Karpas-422 (cell line): Measurements from ENCODE around the gene CSTF1. TPM values are rescaled to one million over a fixed set of nuclear protein-coding genes. Genes with fewer than 3 reads are reported as not detected.
A peak's percentile ranks its signal among the peaks of the same experiment; 100 is the strongest.

Experiments
- DNase-seq: peaks from one replicate; pipeline ENCODE4 v3.0.0-alpha.2; 2015
- H2AFZ ChIP-seq: fragments of 200-600 bp; sonication (generic); 2 replicates; pipeline ENCODE4 v1.6.1; 2014; ENCODE audit warnings: antibody characterized with exemption, low read length, mixed read lengths
- H3K27ac ChIP-seq: fragments of 200-600 bp; sonication (generic); 2 replicates; pipeline ENCODE4 v1.5.1; 2014; ENCODE audit warnings: mild to moderate bottlenecking, low read length, moderate library complexity
- H3K27me3 ChIP-seq: fragments of 200-600 bp; sonication (generic); 2 replicates; pipeline ENCODE4 v1.6.1; 2014; ENCODE audit warnings: low read length, mixed read lengths
- H3K36me3 ChIP-seq: fragments of 200-600 bp; sonication (generic); 2 replicates; pipeline ENCODE4 v1.6.1; 2014; ENCODE audit warnings: low read length, mixed read lengths; ENCODE audit not compliant: insufficient read depth
- H3K4me1 ChIP-seq: fragments of 200-600 bp; sonication (generic); 2 replicates; pipeline ENCODE4 v1.6.1; 2014; ENCODE audit warnings: mild to moderate bottlenecking, low read length, mixed read lengths
- H3K4me2 ChIP-seq: fragments of 200-600 bp; sonication (generic); 2 replicates; pipeline ENCODE4 v1.6.1; 2014; ENCODE audit warnings: low read length, low read depth, mild to moderate bottlenecking; ENCODE audit not compliant: poor library complexity, severe bottlenecking
- H3K4me3 ChIP-seq: fragments of 200-600 bp; sonication (generic); 2 replicates; pipeline ENCODE4 v1.5.1; 2014; ENCODE audit warnings: mild to moderate bottlenecking, antibody characterized with exemption, low read length, mixed read lengths
- H3K79me2 ChIP-seq: fragments of 200-600 bp; sonication (generic); 2 replicates; pipeline ENCODE4 v1.6.1; 2014; ENCODE audit warnings: mild to moderate bottlenecking, low read length, mixed read lengths
- H3K9ac ChIP-seq: fragments of 200-600 bp; sonication (generic); 2 replicates; pipeline ENCODE4 v1.6.0; 2014; ENCODE audit warnings: low read length
- H3K9me2 ChIP-seq: fragments of 200-600 bp; sonication (generic), shearing (Covaris generic); replicated peaks from 2 replicates; pipeline ENCODE4 v1.6.0; 2014; ENCODE audit warnings: mild to moderate bottlenecking, low read length, moderate library complexity; ENCODE audit not compliant: insufficient read depth
- H3K9me3 ChIP-seq: fragments of 300-700, 200-600 bp; sonication (generic); 2 replicates; pipeline ENCODE4 v1.6.1; 2014; ENCODE audit warnings: low read length, mixed read lengths
- H4K20me1 ChIP-seq: fragments of 200-600 bp; sonication (generic); 2 replicates; pipeline ENCODE4 v1.6.1; 2014; ENCODE audit warnings: mild to moderate bottlenecking, antibody characterized with exemption, low read length, low read depth; ENCODE audit not compliant: insufficient read depth
- total RNA-seq: library from RNA; depleted of rRNA; stranded (reverse); fragments of >200 nt; shearing (Covaris generic); gene quantifications from 2 replicates; pipeline ENCODE4 v1.2.3, GENCODE V29; 2014; ENCODE audit warnings: low replicate concordance

CSTF1 gene
- total RNA-seq, 1 experiment from 2014 or later: 75.2 TPM

- H3K9ac ChIP-seq: no peak overlapping the region
- no peaks in the 10 kb centered on the region for H3K9me3 ChIP-seq
- no peaks in the 10 kb centered on the region for H3K79me2 ChIP-seq
- DNase-seq: no peak
- H3K9me2 ChIP-seq: no peaks in the 10 kb centered on the region
- no peak overlapping the region for H3K4me2 ChIP-seq
- no peaks in the 10 kb centered on the region for H4K20me1 ChIP-seq
- H3K4me1 ChIP-seq: peaks cover 4% of the 10 kb centered on the region
- no peak overlapping the region for H3K4me3 ChIP-seq
- no peaks in the 10 kb centered on the region for H3K36me3 ChIP-seq
- H3K27me3 ChIP-seq: no peaks in the 10 kb centered on the region
- no peak overlapping the region for H3K27ac ChIP-seq
- no peak overlapping the region for H2AFZ ChIP-seq
These were observed 39.9 kb upstream of the CSTF1 start for GRCh38 chr20:56352345-56353055.

GRCh38 chr20:56353356-56353755, 39.1 kb upstream of the CSTF1 start:
- H2AFZ ChIP-seq: no peak overlapping the region
- no peak for DNase-seq
- no peak overlapping the region for H3K9ac ChIP-seq
- H3K36me3 ChIP-seq: no peaks in the 10 kb centered on the region
- H3K79me2 ChIP-seq: no peaks in the 10 kb centered on the region
- no peak overlapping the region for H3K27ac ChIP-seq
- no peaks in the 10 kb centered on the region for H3K9me2 ChIP-seq
- no peaks in the 10 kb centered on the region for H4K20me1 ChIP-seq
- no peaks in the 10 kb centered on the region for H3K27me3 ChIP-seq
- H3K9me3 ChIP-seq: no peaks in the 10 kb centered on the region
- no peak overlapping the region for H3K4me2 ChIP-seq
- H3K4me3 ChIP-seq: no peak overlapping the region
- H3K4me1 ChIP-seq: peaks cover 4% of the 10 kb centered on the region

- no peaks in the 10 kb centered on the region for H3K9me2 ChIP-seq
- H3K9ac ChIP-seq: no peak overlapping the region
- H4K20me1 ChIP-seq: 0 out of 2 replicates have a peak, but pooled peaks cover 3% of the 10 kb centered on the region
- H3K27me3 ChIP-seq: no peaks in the 10 kb centered on the region
- H3K36me3 ChIP-seq: no peaks in the 10 kb centered on the region
- no peak overlapping the region for H2AFZ ChIP-seq
- H3K79me2 ChIP-seq: no peaks in the 10 kb centered on the region
- H3K4me1 ChIP-seq: peaks cover 4% of the 10 kb centered on the region
- H3K27ac ChIP-seq: no peak overlapping the region
- no peak overlapping the region for H3K4me2 ChIP-seq
- H3K4me3 ChIP-seq: no peak overlapping the region
- no peak for DNase-seq
- no peaks in the 10 kb centered on the region for H3K9me3 ChIP-seq
These were observed 34.4 kb upstream of the CSTF1 start for GRCh38 chr20:56358070-56358469.

GRCh38 chr20:56358600-56359211, 33.7 kb upstream of the CSTF1 start, which contains the start of gene FAM210B:
Gene FAM210B, plus strand, starts transcription at chr20:56358974. Its CDS starts 32 bp downstream, at chr20:56359006.
- peak; percentile 79 for DNase-seq

GRCh38 chr20:56359212-56360132, 33.0 kb upstream of the CSTF1 start:
- Histone ChIP-seq H3K27me3 (no peaks in the 10 kb centered on the region), H3K9me3 (no peaks in the 10 kb centered on the region), H3K4me2 (no peak overlapping the region), H2AFZ (no peak overlapping the region), H3K27ac (no peak overlapping the region), H3K9me2 (no peaks in the 10 kb centered on the region), H3K79me2 (no peaks in the 10 kb centered on the region), H4K20me1 (0 out of 2 replicates have a peak, but pooled peaks cover 3% of the 10 kb centered on the region), H3K9ac (no peak overlapping the region), H3K36me3 (no peaks in the 10 kb centered on the region), H3K4me3 (no peak overlapping the region), H3K4me1 (no peaks in the 10 kb centered on the region)
- no peak for DNase-seq

More at GRCh38 chr20:56358600-56359211, 33.7 kb upstream of the CSTF1 start, which contains the start of gene FAM210B:
- no peaks in the 10 kb centered on the region for H3K9me2 ChIP-seq
- 0 out of 2 replicates have a peak, but pooled peaks cover 3% of the 10 kb centered on the region for H4K20me1 ChIP-seq
- no peak within 1 kb of the TSS for H3K27ac ChIP-seq
- H3K36me3 ChIP-seq: no peaks in the 10 kb centered on the region
- H3K4me3 ChIP-seq: no peak within 1 kb of the TSS
- no peaks in the 10 kb centered on the region for H3K9me3 ChIP-seq
- H3K4me1 ChIP-seq: no peaks in the 10 kb centered on the region; the same call in 1 of the 2 replicates
- no peak within 1 kb of the TSS for H3K4me2 ChIP-seq
- H3K79me2 ChIP-seq: no peaks in the 10 kb centered on the region
- no peaks in the 10 kb centered on the region for H3K27me3 ChIP-seq
- H3K9ac ChIP-seq: no peak within 1 kb of the TSS
- no peak within 1 kb of the TSS for H2AFZ ChIP-seq

GRCh38 chr20:56360133-56360907, 32.1 kb upstream of the CSTF1 start:
- H3K27me3 ChIP-seq: no peaks in the 10 kb centered on the region
- H4K20me1 ChIP-seq: 0 out of 2 replicates have a peak, but pooled peaks cover 3% of the 10 kb centered on the region
- DNase-seq: no peak
- H3K4me2 ChIP-seq: no peak overlapping the region
- no peak overlapping the region for H3K9ac ChIP-seq
- no peaks in the 10 kb centered on the region for H3K9me2 ChIP-seq
- no peak overlapping the region for H2AFZ ChIP-seq
- H3K9me3 ChIP-seq: no peaks in the 10 kb centered on the region
- no peak overlapping the region for H3K4me3 ChIP-seq
- no peaks in the 10 kb centered on the region for H3K4me1 ChIP-seq
- no peaks in the 10 kb centered on the region for H3K36me3 ChIP-seq
- no peaks in the 10 kb centered on the region for H3K79me2 ChIP-seq
- no peak overlapping the region for H3K27ac ChIP-seq

- DNase-seq: no peak
These were observed 31.6 kb upstream of the CSTF1 start for GRCh38 chr20:56360908-56361205.

More at GRCh38 chr20:56360908-56361205, 31.6 kb upstream of the CSTF1 start:
- Histone ChIP-seq H3K4me2 (no peak overlapping the region), H3K9me2 (no peaks in the 10 kb centered on the region), H3K36me3 (no peaks in the 10 kb centered on the region), H3K27ac (no peak overlapping the region), H4K20me1 (0 out of 2 replicates have a peak, but pooled peaks cover 3% of the 10 kb centered on the region), H3K4me3 (no peak overlapping the region), H3K27me3 (no peaks in the 10 kb centered on the region), H3K4me1 (no peaks in the 10 kb centered on the region), H2AFZ (no peak overlapping the region), H3K9ac (no peak overlapping the region), H3K9me3 (no peaks in the 10 kb centered on the region), H3K79me2 (no peaks in the 10 kb centered on the region)
